DOHH2 (cell line): Measurements from ENCODE around the gene IFNA7.

ENCODE experiments used
- EZH2phosphoT487 ChIP-seq: fragments of 200-600 bp; sonication (generic); IDR thresholded peaks from 2 replicates; pipeline ENCODE4 v1.6.1; 2017; ENCODE audit warnings: borderline replicate concordance, mild to moderate bottlenecking, antibody characterized with exemption, low read length, moderate library complexity, mixed read lengths
- TF ChIP-seq, protein P1 (sequence below): fragments of 200-600 bp; sonication (generic); IDR thresholded peaks from one replicate; pipeline ENCODE4 v1.5.1; 2014; ENCODE audit warnings: antibody characterized with exemption, mild to moderate bottlenecking, low read depth, low read length; ENCODE audit not compliant: poor library complexity, severe bottlenecking

DNA sequence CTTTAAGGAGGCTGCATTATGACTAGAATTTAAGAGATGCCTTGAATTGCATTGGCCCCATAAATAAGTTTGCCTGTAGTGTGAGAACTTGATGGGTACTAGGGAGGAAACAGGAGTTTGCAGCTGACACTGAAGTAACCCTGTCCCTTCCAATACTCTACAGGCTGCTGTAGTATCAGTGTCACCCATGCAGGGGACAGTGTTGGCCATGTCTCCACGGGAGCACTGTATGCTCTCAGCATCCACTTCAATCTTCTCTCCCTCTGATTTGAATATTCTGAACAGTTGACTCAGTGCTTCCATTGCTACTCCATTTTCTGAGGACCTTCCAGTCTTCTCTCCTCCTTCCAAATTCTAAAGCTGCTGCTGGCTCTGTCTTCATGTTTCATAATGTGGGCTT is 49.2 kb upstream of the IFNA7 start:
- TF ChIP-seq, protein P1, sequence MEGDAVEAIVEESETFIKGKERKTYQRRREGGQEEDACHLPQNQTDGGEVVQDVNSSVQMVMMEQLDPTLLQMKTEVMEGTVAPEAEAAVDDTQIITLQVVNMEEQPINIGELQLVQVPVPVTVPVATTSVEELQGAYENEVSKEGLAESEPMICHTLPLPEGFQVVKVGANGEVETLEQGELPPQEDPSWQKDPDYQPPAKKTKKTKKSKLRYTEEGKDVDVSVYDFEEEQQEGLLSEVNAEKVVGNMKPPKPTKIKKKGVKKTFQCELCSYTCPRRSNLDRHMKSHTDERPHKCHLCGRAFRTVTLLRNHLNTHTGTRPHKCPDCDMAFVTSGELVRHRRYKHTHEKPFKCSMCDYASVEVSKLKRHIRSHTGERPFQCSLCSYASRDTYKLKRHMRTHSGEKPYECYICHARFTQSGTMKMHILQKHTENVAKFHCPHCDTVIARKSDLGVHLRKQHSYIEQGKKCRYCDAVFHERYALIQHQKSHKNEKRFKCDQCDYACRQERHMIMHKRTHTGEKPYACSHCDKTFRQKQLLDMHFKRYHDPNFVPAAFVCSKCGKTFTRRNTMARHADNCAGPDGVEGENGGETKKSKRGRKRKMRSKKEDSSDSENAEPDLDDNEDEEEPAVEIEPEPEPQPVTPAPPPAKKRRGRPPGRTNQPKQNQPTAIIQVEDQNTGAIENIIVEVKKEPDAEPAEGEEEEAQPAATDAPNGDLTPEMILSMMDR: no peak
- no peak for TF ChIP-seq EZH2phosphoT487
